Endodermal cell (in vitro differentiated cells): ENCODE results near the gene ARHGAP6. TPM values are rescaled to one million over a fixed set of nuclear protein-coding genes. Genes with fewer than 3 reads are reported as not detected.

Experiments
- DNase-seq: peaks from one replicate; pipeline ENCODE4 v3.0.0-alpha.2; 2017
- H3K27ac ChIP-seq: 2 replicates; pipeline ENCODE4 v1.5.1; 2013; ENCODE audit warnings: mild to moderate bottlenecking, low read depth, low read length, moderate library complexity
- H3K27me3 ChIP-seq: 2 replicates; pipeline ENCODE4 v1.6.1; 2013; ENCODE audit warnings: mild to moderate bottlenecking, low read length, moderate library complexity; ENCODE audit not compliant: insufficient read depth, control insufficient read depth, poor library complexity, severe bottlenecking
- H3K36me3 ChIP-seq: 2 replicates; pipeline ENCODE4 v1.7.0; 2013; ENCODE audit warnings: mild to moderate bottlenecking, low read length, moderate library complexity; ENCODE audit not compliant: control insufficient read depth, insufficient read depth
- H3K4me1 ChIP-seq: one replicate; pipeline ENCODE4 v1.7.0; 2013; ENCODE audit warnings: low read length; ENCODE audit not compliant: control insufficient read depth, insufficient read depth
- H3K4me3 ChIP-seq: 2 replicates; pipeline ENCODE4 v1.5.1; 2013; ENCODE audit warnings: mild to moderate bottlenecking, low read length, moderate library complexity
- H3K9ac ChIP-seq: 2 replicates; pipeline ENCODE4 v1.6.1; 2013; ENCODE audit warnings: mild to moderate bottlenecking, low read length, moderate library complexity; ENCODE audit not compliant: poor library complexity, severe bottlenecking; ENCODE audit errors: extremely low read depth
- H3K9me3 ChIP-seq: 2 replicates; pipeline ENCODE4 v1.6.1; 2013; ENCODE audit warnings: mild to moderate bottlenecking, low read length, moderate library complexity; ENCODE audit not compliant: control insufficient read depth
- H3K27ac Mint-ChIP-seq: 2 replicates; pipeline ENCODE4 v1.8.0; 2020; ENCODE audit warnings: mixed read lengths
- H3K27me3 Mint-ChIP-seq: 2 replicates; pipeline ENCODE4 v1.8.0; 2021; ENCODE audit warnings: mild to moderate bottlenecking, mixed read lengths; ENCODE audit not compliant: insufficient read depth
- H3K36me3 Mint-ChIP-seq: 2 replicates; pipeline ENCODE4 v1.8.0; 2020; ENCODE audit warnings: low read depth, mixed read lengths
- H3K4me1 Mint-ChIP-seq: 2 replicates; pipeline ENCODE4 v1.8.0; 2020; ENCODE audit warnings: mixed read lengths
- H3K4me3 Mint-ChIP-seq: 2 replicates; pipeline ENCODE4 v1.8.0; 2020; ENCODE audit warnings: mild to moderate bottlenecking, moderate library complexity, mixed read lengths
- H3K9me3 Mint-ChIP-seq: 2 replicates; pipeline ENCODE4 v1.8.0; 2020; ENCODE audit warnings: mild to moderate bottlenecking, mixed read lengths
- CTCF ChIP-seq: fragments of 200-600 bp; sonication (generic); conservative IDR thresholded peaks from 2 replicates; pipeline ENCODE4 v1.5.0; 2021; ENCODE audit warnings: antibody characterized with exemption, mild to moderate bottlenecking
- WGBS, 2 experiments: methylation state at CpG; one replicate each; pipeline versions ENCODE4 v1.1.5 to v1.1.7; 2013; ENCODE audit warnings: missing lambda C conversion rate in 2 of 2, mixed read lengths in 1 of 2; ENCODE audit not compliant: insufficient coverage in 1 of 2, insufficient read length in 1 of 2; 5-methylcytosine and 5-hydroxymethylcytosine counted together
- total RNA-seq, 2 donors: library from RNA; stranded (reverse); fragmentation: NEBNext Ultra II Directional in 1 of 2; extraction: Animal tissue kit (Norgen Biotek cat#: 25700) in 1 of 2; gene quantifications; 2 replicates in 1 of 2; 3 replicates in 1 of 2; pipeline ENCODE4 v1.2.1, GENCODE V29; 2021

The ARHGAP6 gene
- total RNA-seq, 2 donors from 2014 or later = 0.48 to 0.73 TPM

DNA sequence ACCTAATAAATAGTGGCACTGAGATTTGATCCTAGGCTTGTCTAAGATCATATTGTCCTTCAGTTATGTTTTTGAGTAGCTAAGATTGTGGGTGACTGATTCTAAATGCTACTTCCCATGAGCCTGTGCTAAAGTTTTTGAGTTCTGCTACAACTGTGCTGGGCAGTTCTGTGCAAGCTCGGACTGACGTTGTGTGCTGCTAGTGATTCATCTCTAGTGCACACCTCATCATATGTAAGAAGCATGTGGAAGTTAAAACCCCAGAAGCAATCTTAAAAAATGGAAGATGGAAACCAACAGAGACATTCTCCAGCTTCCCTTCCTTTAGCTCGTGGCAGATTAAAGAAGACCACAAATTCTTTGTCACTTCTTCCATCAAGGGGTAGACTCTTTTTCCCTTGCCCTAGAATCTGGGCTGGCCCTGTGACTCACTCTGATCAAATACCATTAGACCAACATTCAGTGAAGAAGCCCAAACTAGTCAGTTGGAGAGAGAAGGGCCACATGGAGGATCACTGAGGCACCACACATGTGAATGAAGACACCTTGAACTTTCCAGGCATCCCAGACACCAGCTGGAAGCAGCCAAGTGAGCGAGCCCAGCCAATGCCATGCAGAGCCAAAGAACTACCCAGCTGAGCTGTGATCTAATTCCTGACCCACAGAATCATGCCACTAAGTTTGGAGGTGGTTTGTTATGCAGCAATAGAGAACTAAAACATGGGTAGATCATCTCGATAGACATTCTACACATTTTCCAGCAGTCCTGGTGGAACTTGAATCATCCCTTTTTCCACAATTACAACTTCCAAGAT, 16.8 kb downstream of the ARHGAP6 start:
- no peak for TF ChIP-seq CTCF
- Histone ChIP-seq H3K4me3 (no peak overlapping the region), H3K36me3 (no peaks in the 10 kb centered on the region), H3K27ac (no peak overlapping the region), H3K4me1 (no peaks in the 10 kb centered on the region), H3K27me3 (no peaks in the 10 kb centered on the region), H3K9me3 (no peaks in the 10 kb centered on the region), H3K9ac (no peak overlapping the region)
- 90 to 100% methylated on average over 2 to 5 of the region's 5 CpGs for WGBS, 2 experiments
- Mint-ChIP-seq H3K36me3 (no peaks in the 10 kb centered on the region), H3K27me3 (no peaks in the 10 kb centered on the region), H3K4me3 (no peak overlapping the region), H3K4me1 (no peaks in the 10 kb centered on the region), H3K27ac (no peak overlapping the region), H3K9me3 (peaks cover 43% of the 10 kb centered on the region)
- DNase-seq = no peak

- Mint-ChIP-seq H3K9me3 (peaks cover 42% of the 10 kb centered on the region), H3K36me3 (no peaks in the 10 kb centered on the region), H3K4me3 (no peak overlapping the region), H3K27me3 (no peaks in the 10 kb centered on the region), H3K4me1 (no peaks in the 10 kb centered on the region), H3K27ac (no peak overlapping the region)
- H3K9ac ChIP-seq = no peak overlapping the region
- H3K4me1 ChIP-seq = no peaks in the 10 kb centered on the region
- no peak for TF ChIP-seq CTCF
- no peak overlapping the region for H3K4me3 ChIP-seq
- WGBS, 2 experiments = 76% methylated on average over 3 of the region's 3 CpGs; no CpG with 5 or more reads in 1 of the 2 experiments
- DNase-seq = no peak
- H3K27me3 ChIP-seq = no peaks in the 10 kb centered on the region
- no peak overlapping the region for H3K27ac ChIP-seq
- H3K36me3 ChIP-seq = no peaks in the 10 kb centered on the region
- no peaks in the 10 kb centered on the region for H3K9me3 ChIP-seq
Measured at GRCh38 chrX:11647138-11647537, 18.6 kb downstream of the ARHGAP6 start.

GRCh38 chrX:11641349-11642065, 24.2 kb downstream of the ARHGAP6 start:
- no peak overlapping the region for H3K4me3 ChIP-seq
- H3K9me3 Mint-ChIP-seq = peaks cover 36% of the 10 kb centered on the region
- no peaks in the 10 kb centered on the region for H3K4me1 Mint-ChIP-seq
- no peak overlapping the region for H3K4me3 Mint-ChIP-seq
- no peaks in the 10 kb centered on the region for H3K27me3 ChIP-seq
- H3K4me1 ChIP-seq = no peaks in the 10 kb centered on the region
- no peak overlapping the region for H3K27ac Mint-ChIP-seq
- 87 to 94% methylated on average over 2 to 8 of the region's 9 CpGs for WGBS, 2 experiments
- H3K9me3 ChIP-seq = no peaks in the 10 kb centered on the region
- no peaks in the 10 kb centered on the region for H3K36me3 ChIP-seq
- no peaks in the 10 kb centered on the region for H3K36me3 Mint-ChIP-seq
- TF ChIP-seq CTCF = no peak
- DNase-seq = no peak
- H3K9ac ChIP-seq = no peak overlapping the region
- H3K27me3 Mint-ChIP-seq = no peaks in the 10 kb centered on the region
- H3K27ac ChIP-seq = no peak overlapping the region
